ENCODE data around the gene LGALS4.
"Not testable (repeated sequence)": the region's sequence is repeated elsewhere in the genome, so short reads cannot be mapped to it uniquely, and the experiment has no call there.

The LGALS4 gene

DNA sequence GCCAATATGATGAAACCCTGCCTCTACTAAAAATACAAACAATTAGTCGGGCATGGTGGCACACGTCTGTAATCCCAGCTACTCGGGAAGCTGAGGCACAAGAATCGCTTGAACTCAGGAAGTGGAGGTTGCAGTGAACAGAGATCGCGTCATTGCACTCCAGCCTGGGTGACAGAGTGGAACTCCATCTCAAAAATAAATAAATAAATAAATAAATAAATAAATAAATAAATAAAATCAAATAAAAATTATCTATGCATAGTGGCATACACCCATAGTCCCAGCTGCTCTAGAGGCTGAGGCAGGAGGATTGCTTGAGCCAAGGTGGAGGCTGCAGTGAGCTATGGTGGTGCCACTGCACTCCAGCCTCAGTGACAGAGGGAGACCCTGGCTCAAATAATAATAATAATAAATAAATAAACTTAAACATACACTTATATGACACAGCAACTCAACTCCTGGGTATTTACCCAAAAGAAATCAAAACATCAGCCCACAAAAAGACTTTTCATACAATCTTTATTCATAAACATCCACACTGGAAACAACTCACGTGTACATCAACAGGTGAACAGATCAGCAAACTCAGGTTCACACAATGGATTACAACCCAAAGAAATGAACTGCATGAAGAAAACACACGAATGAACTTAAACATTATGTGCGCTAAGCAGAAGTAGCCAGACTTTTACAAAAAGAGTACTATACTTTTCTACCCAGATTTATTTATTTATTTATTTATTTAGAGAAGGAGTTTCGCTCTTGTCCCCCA lies 46.3 kb downstream of the LGALS4 start:
- no peak for DNase-seq

DNA sequence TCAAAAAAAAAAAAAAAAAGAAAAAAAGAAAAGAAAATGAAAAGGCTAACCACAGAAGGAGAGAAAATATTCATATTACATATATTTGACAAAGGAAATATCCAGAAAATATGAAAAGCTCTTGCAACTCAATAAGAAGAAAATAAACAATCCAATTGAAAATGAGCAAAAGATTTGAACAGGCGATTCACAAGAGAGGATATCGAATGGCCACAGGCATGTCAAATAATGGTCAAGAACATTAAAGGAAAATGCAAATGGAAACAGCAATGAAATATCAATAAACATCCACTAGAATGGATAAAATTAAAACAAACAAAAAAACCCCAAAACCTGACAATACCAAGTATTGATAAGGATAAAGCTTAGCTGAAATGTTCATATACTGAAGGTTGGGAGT lies 47.5 kb downstream of the LGALS4 start:
- no peak for DNase-seq

DNA sequence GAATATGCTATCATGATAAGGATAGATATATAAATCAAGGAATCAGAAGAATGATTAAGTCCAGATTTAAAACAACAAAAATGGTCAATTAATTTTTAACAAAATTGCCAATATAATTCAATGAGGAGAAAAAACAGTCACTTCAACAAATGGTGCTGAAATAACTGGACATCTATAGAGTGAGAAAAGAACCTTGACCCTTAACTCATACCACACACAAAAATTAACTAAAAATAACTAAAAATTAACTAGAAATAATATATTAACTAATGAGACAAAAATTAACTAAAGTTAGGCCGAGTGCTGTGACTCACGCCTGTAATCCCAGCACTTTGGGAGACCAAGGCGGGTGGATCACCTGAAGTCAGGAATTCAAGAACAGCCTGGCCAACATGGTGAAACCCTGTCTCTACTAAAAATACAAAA lies 48.9 kb downstream of the LGALS4 start:
- DNase-seq = no peak

DNA sequence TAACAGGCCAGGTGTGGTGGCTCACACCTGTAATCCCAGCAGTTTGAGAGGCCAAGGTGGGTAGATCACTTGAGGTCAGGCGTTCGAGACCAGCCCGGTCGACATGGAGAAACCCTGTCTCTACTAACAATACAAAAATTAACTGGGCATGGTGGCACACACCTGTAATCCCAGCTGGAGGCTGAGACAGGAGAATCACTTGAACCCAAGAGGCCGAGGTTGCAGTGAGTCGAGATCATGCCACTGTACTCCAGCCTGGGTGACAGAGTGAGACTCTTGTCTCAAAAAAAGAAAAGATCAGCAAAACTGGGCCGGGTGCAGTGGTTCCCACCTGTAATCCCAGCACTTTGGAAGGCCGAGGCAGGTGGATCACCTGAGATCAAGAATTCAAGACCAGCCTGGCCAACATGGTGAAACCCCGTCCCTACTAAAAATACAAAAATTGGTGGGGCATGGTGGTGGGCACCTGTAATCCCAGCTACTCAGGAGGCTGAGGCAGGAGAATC lies 50.8 kb downstream of the LGALS4 start:
- DNase-seq = not testable (repeated sequence)

DNA sequence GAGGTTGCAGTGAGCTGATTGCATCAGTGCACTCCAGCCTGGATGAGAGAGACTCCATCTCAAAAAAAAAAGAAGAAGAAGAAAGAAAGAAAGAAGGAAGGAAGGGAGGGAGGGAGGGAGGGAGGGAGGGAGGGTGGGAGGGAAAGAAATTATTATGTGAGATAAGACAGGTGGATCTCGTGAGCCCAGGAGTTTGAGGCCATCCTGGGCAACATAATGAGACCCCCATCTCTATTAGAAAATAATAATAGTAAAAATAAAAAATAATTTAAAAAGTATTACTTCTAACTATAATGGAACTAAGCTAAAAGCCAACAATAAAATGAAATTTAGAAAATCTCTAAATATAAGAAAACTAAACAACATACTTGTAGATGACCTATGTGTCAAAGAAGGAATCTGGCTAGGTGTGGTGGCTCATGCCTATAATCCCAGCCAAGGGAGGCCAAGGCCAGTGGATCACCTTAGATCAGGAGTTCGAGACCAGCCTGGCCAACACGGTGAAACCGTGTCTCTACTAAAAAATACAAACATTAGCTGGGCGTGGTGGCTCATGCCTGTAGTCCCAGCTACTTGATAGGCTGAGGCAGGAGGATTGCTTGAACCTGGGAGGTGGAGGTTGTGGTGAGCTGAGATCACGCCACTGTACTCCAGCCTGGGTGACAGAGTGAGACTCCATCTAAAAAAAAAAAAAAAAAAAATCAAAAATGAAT lies 51.8 kb downstream of the LGALS4 start:
- DNase-seq = not testable (repeated sequence)

DNA sequence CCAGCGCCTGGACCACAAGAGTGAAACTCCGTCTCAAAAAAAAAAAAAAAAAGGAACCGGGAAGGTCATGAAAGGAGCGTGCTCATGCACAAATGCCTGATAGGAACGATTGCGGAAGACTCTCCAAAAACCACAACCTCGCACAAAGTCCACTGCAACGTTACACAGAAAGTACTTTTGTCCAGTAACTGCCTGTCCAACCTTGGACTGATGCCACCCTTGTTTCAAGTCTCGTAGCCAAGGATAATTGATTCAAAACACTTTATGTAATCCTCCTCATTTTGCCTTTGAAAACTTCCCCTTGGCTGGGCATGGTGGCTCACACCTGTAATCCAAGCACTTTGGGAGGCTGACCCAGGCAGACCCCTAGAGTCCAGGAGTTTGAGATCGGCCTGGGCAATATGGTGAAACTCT lies 53.1 kb downstream of the LGALS4 start:
- DNase-seq = no peak

DNA sequence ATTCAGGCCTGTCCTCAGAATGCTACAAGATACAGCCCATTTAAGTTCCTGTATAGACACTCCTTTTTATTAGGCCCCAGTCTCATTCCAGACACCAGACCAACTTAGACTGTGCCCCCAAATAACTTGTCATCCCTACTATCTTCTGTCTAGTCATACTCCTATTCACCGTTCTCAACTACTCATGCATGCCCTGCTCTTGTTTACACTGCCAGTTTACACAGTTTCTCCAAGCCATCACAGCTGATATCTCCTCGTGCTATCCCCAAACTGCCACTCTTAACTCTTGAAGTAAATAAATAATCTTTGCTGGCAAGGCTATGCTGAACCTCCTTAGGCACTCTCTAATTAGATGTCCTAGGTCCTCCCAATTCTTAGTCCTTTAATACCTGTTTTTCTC lies 58.5 kb downstream of the LGALS4 start:
- not testable (repeated sequence) for DNase-seq

DNA sequence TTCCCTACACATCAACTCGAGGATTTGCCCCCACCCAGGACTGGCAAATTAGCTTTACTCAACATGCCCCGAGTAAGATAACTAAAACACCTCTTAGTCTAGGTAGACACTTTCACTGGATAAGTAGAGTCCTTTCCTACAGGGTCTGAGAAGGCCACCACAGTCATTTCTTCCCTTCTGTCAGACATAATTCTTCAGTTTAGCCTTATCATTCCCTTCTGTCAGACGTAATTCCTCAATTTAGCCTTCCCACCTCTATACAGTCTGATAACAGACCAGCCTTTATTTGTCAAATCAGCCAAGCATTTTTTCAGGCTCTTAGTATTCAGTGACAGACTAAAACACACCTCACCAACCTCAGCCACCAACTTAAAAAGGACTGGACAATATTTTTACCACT lies 59.0 kb downstream of the LGALS4 start:
- DNase-seq = not testable (repeated sequence)
